ENCODE measurements around the gene PNMA1. TPM values are rescaled to one million over a fixed set of nuclear protein-coding genes. Genes with fewer than 3 reads are reported as not detected.

The PNMA1 gene
- 25.9 and 37.3 TPM in 2 replicates for total RNA-seq (ENCODE audit: low replicate concordance)

GRCh38 chr14:73713803-73714655, at the start of gene PNMA1:
TSS of gene PNMA1 (minus strand) at chr14:73714384. CDS start at chr14:73713639, 745 bp downstream.
- Histone ChIP-seq H3K9ac (peak within 1 kb of the TSS; percentile 63), H3K4me2 (peak within 1 kb of the TSS; percentile 90), H4K20me1 (ENCODE audit: low read depth) (peaks cover 57% of the 10 kb centered on the region), H2AFZ (replicated peaks) (peak within 1 kb of the TSS; percentile 92), H3K9me3 (ENCODE audit: low read depth) (no peaks in the 10 kb centered on the region), H3K4me3 (peak within 1 kb of the TSS; percentile 75), H3K27ac (peak within 1 kb of the TSS; percentile 74), H3K27me3 (peaks cover 11% of the 10 kb centered on the region), H3K36me3 (no peaks in the 10 kb centered on the region), H3K4me1 (peaks cover 39% of the 10 kb centered on the region), H3K79me2 (ENCODE audit: low read depth) (peaks cover 50% of the 10 kb centered on the region), H3F3A (ENCODE audit: low read depth) (peaks cover 25% of the 10 kb centered on the region)
- Mint-ChIP-seq H3K27ac (peak within 1 kb of the TSS; percentile 99), H3K4me3 (peak within 1 kb of the TSS; percentile 99), H3K27me3 (ENCODE audit: insufficient read depth, low read depth) (peaks cover 10% of the 10 kb centered on the region), H3K36me3 (peaks cover 7% of the 10 kb centered on the region), H3K9me3 (no peaks in the 10 kb centered on the region), H3K4me1 (peaks cover 51% of the 10 kb centered on the region)
- no peak for TF ChIP-seq EZH2 (IDR thresholded peaks at IDR 0.05)
- TF ChIP-seq EZH2phosphoT487 (IDR thresholded peaks at IDR 0.05) = no peak
- no peak for TF ChIP-seq CTCF (IDR thresholded peaks at IDR 0.05)
- peak; percentile 97 for DNase-seq (ENCODE audit: low spot score)

GRCh38 chr14:73763396-73763795, 49.2 kb upstream of the PNMA1 start:
- peaks cover 39% of the 10 kb centered on the region for H3K4me1 Mint-ChIP-seq
- no peak overlapping the region for H3K27ac Mint-ChIP-seq
- no peak for DNase-seq (ENCODE audit: low spot score)
- no peak overlapping the region for H3K9ac ChIP-seq
- no peaks in the 10 kb centered on the region for H3K36me3 Mint-ChIP-seq
- TF ChIP-seq EZH2 (IDR thresholded peaks at IDR 0.05) (no peak), EZH2phosphoT487 (IDR thresholded peaks at IDR 0.05) (no peak), CTCF (IDR thresholded peaks at IDR 0.05) (no peak)
- peaks cover 90% of the 10 kb centered on the region for H3K27me3 ChIP-seq
- H3K4me3 Mint-ChIP-seq = no peak overlapping the region
- no peak overlapping the region for H3K4me2 ChIP-seq
- no peaks in the 10 kb centered on the region for H3K79me2 ChIP-seq (ENCODE audit: low read depth)
- peaks cover 12% of the 10 kb centered on the region for H3K27me3 Mint-ChIP-seq (ENCODE audit: insufficient read depth, low read depth)
- no peak overlapping the region for H3K27ac ChIP-seq
- peaks cover 14% of the 10 kb centered on the region for H4K20me1 ChIP-seq (ENCODE audit: low read depth)
- H3K9me3 Mint-ChIP-seq = no peaks in the 10 kb centered on the region
- peaks cover 14% of the 10 kb centered on the region for H3K4me1 ChIP-seq
- H3K9me3 ChIP-seq (ENCODE audit: low read depth) = no peaks in the 10 kb centered on the region
- H2AFZ ChIP-seq (replicated peaks) = no peak overlapping the region
- H3K4me3 ChIP-seq = no peak overlapping the region
- H3F3A ChIP-seq (ENCODE audit: low read depth) = peaks cover 11% of the 10 kb centered on the region
- no peaks in the 10 kb centered on the region for H3K36me3 ChIP-seq

- H3K9me3 ChIP-seq (ENCODE audit: low read depth) = no peaks in the 10 kb centered on the region
- peaks cover 15% of the 10 kb centered on the region for H3K4me1 ChIP-seq
- no peak for DNase-seq (ENCODE audit: low spot score)
- no peak overlapping the region for H3K4me2 ChIP-seq
- no peaks in the 10 kb centered on the region for H3K36me3 ChIP-seq
- H3K36me3 Mint-ChIP-seq = no peaks in the 10 kb centered on the region
- no peaks in the 10 kb centered on the region for H3K9me3 Mint-ChIP-seq
- H2AFZ ChIP-seq (replicated peaks) = no peak overlapping the region
- peaks cover 21% of the 10 kb centered on the region for H4K20me1 ChIP-seq (ENCODE audit: low read depth)
- peaks cover 47% of the 10 kb centered on the region for H3K4me1 Mint-ChIP-seq
- peaks cover 11% of the 10 kb centered on the region for H3F3A ChIP-seq (ENCODE audit: low read depth)
- H3K27ac ChIP-seq = no peak overlapping the region
- TF ChIP-seq EZH2phosphoT487 (IDR thresholded peaks at IDR 0.05) (no peak), EZH2 (IDR thresholded peaks at IDR 0.05) (no peak), CTCF (IDR thresholded peaks at IDR 0.05) (no peak)
- H3K27me3 ChIP-seq = peaks cover 92% of the 10 kb centered on the region
- H3K4me3 ChIP-seq = no peak overlapping the region
- no peak overlapping the region for H3K27ac Mint-ChIP-seq
- H3K9ac ChIP-seq = no peak overlapping the region
- H3K4me3 Mint-ChIP-seq = no peak overlapping the region
- no peaks in the 10 kb centered on the region for H3K79me2 ChIP-seq (ENCODE audit: low read depth)
- H3K27me3 Mint-ChIP-seq (ENCODE audit: insufficient read depth, low read depth) = peaks cover 11% of the 10 kb centered on the region
Measured at GRCh38 chr14:73762375-73762822, 48.2 kb upstream of the PNMA1 start.

All from neural progenitor cell (in vitro differentiated cells).